ENCODE measurements around the gene POLD2. TPM values are rescaled to one million over a fixed set of nuclear protein-coding genes. Genes with fewer than 3 reads are reported as not detected.

Gene POLD2
- total and polyA plus RNA-seq, 2 donors (not counting 3 experiments of a cell fraction or from before 2014, with no cell fraction given), result 96.5 to 122 TPM

- no peaks in the 10 kb centered on the region for H3K9me1 ChIP-seq (replicated peaks; ENCODE audit: control insufficient read depth, extremely low read depth, insufficient read depth, low read length)
- no peak overlapping the region for H3K4me2 ChIP-seq (ENCODE audit: insufficient read depth, low read length)
- intact Hi-C loops (cut with micrococcal nuclease) (no loop called here), dilution Hi-C loops (cut with MboI; ENCODE audit: extremely low pct_ligation_motif_present, low sequenced_read_pairs) (no loop called here)
- DNase-seq (ENCODE audit: low read depth, low spot score) (no peak), FAIRE-seq (no peak)
- POLR2A ChIA-PET, result no interaction called here
- peaks cover 11 to 15% of the 10 kb centered on the region in 2 experiments for H3K27me3 ChIP-seq (ENCODE audit: control insufficient read depth in 2 of 2, insufficient read depth in 2 of 2, low read length in 2 of 2)
- CTCF ChIA-PET, result no interaction called here
- no peak overlapping the region for H3K27ac ChIP-seq (ENCODE audit: insufficient read depth, low read depth, low read length)
- no peaks in the 10 kb centered on the region for H3K9me3 ChIP-seq (replicated peaks; ENCODE audit: control insufficient read depth, insufficient read depth, low read length)
- H3K36me3 ChIP-seq (ENCODE audit: control insufficient read depth in 2 of 2, extremely low read depth in 1 of 2, insufficient read depth in 2 of 2, low read length in 2 of 2), result no peaks in the 10 kb centered on the region
- no peaks in the 10 kb centered on the region for H3K79me2 ChIP-seq (ENCODE audit: control insufficient read depth, insufficient read depth, low read length)
- H2AFZ ChIP-seq (ENCODE audit: low read depth, low read length), result no peak overlapping the region
- no peak overlapping the region for H3K4me3 ChIP-seq (replicated peaks in 1 of 3; ENCODE audit: insufficient read depth in 1 of 3, low read depth in 1 of 3, low read length in 3 of 3)
- no peaks in the 10 kb centered on the region for H4K20me1 ChIP-seq (replicated peaks; ENCODE audit: control insufficient read depth, extremely low read depth, insufficient read depth, low read length)
- no peak overlapping the region for H3K9ac ChIP-seq (replicated peaks; ENCODE audit: extremely low read depth, insufficient read depth, low read length)
- no peaks in the 10 kb centered on the region for H3K4me1 ChIP-seq (ENCODE audit: control insufficient read depth, extremely low read depth, insufficient read depth, low read length)
- no peak for TF ChIP-seq EZH2 (IDR thresholded peaks at IDR 0.05; ENCODE audit: borderline replicate concordance, low read depth, low read length, severe bottlenecking)
- TF ChIP-seq FOS (IDR thresholded peaks at IDR 0.05; ENCODE audit: borderline replicate concordance, insufficient read depth, low read length), result no peak
- no peak for TF ChIP-seq MAX (IDR thresholded peaks at IDR 0.05; ENCODE audit: insufficient read depth, insufficient read length)
- no peak for TF ChIP-seq CTCF (IDR thresholded peaks at IDR 0.05; ENCODE audit: extremely low read depth in 1 of 2, insufficient read depth in 1 of 2, low read depth in 1 of 2, low read length in 2 of 2)
- TF ChIP-seq POLR2AphosphoS5 (IDR thresholded peaks at IDR 0.05; ENCODE audit: insufficient read depth, low read depth, low read length), result no peak
- no peak for TF ChIP-seq JUN (IDR thresholded peaks at IDR 0.05; ENCODE audit: borderline replicate concordance, insufficient read depth, insufficient read length, low read depth)
- TF ChIP-seq POLR2A (IDR thresholded peaks at IDR 0.05; ENCODE audit: low read depth, low read length), result no peak
- no TSS peak for BruUV-seq (replicated peaks)
These were observed 17.0 kb upstream of the POLD2 start for GRCh38 chr7:44140341-44140740.
